DND-41 (cell line): Measurements from ENCODE around the gene SKAP1.

Source experiments
- ATAC-seq: fragments of 200-7000 bp; cut with Tn5 transposase; 3 replicates; pipeline ENCODE4 v1.9.1; 2021; ENCODE audit warnings: low read depth; ENCODE audit not compliant: insufficient read depth
- DNase-seq: peaks from one replicate; pipeline ENCODE4 v3.0.0-alpha.2; 2020
- H2AFZ ChIP-seq: 2 replicates; pipeline ENCODE4 v1.6.0; 2012; ENCODE audit warnings: low read depth, low read length
- H3K27ac ChIP-seq: 2 replicates; pipeline ENCODE4 v1.5.1; 2012; ENCODE audit warnings: low read length, inconsistent platforms
- H3K27me3 ChIP-seq: fragments of 200-600 bp; sonication (generic); 2 replicates; pipeline ENCODE4 v1.6.0; 2012; ENCODE audit warnings: low read length, mild to moderate bottlenecking, inconsistent platforms; ENCODE audit not compliant: insufficient read depth, poor library complexity
- H3K36me3 ChIP-seq: 2 replicates; pipeline ENCODE4 v1.5.1; 2012; ENCODE audit warnings: low read length, inconsistent platforms; ENCODE audit not compliant: insufficient read depth
- H3K4me1 ChIP-seq: 2 replicates; pipeline ENCODE4 v1.5.1; 2012; ENCODE audit warnings: mild to moderate bottlenecking, low read length; ENCODE audit not compliant: insufficient read depth
- H3K4me2 ChIP-seq: 2 replicates; pipeline ENCODE4 v1.6.0; 2012; ENCODE audit warnings: mild to moderate bottlenecking, moderate library complexity, low read length, inconsistent platforms; ENCODE audit not compliant: insufficient read depth
- H3K4me3 ChIP-seq, 2 experiments: fragments of 200-600 bp in 1 of 2; shearing (Covaris generic) in 1 of 2; 2 replicates each; pipeline ENCODE4 v1.5.1; 2012 to 2016; ENCODE audit warnings: inconsistent platforms in 2 of 2, low read length in 2 of 2, mild to moderate bottlenecking in 2 of 2, low read depth in 1 of 2, moderate library complexity in 1 of 2
- H3K79me2 ChIP-seq: 2 replicates; pipeline ENCODE4 v1.6.0; 2012; ENCODE audit warnings: low read length, inconsistent platforms; ENCODE audit not compliant: insufficient read depth
- H3K9ac ChIP-seq: 2 replicates; pipeline ENCODE4 v1.6.0; 2012; ENCODE audit warnings: low read depth, mild to moderate bottlenecking, inconsistent platforms, low read length, moderate library complexity
- H3K9me3 ChIP-seq: 2 replicates; pipeline ENCODE4 v1.5.1; 2012; ENCODE audit warnings: low read length, moderate library complexity, mild to moderate bottlenecking, inconsistent platforms; ENCODE audit not compliant: insufficient read depth, severe bottlenecking
- H4K20me1 ChIP-seq: 2 replicates; pipeline ENCODE4 v1.6.0; 2012; ENCODE audit warnings: low read length; ENCODE audit not compliant: insufficient read depth
- EZH2 ChIP-seq: IDR thresholded peaks from 3 replicates; pipeline ENCODE4 v1.6.1; 2012; ENCODE audit warnings: borderline replicate concordance, low read depth, mild to moderate bottlenecking, moderate library complexity, low read length, inconsistent platforms; ENCODE audit not compliant: severe bottlenecking
- TF ChIP-seq, protein P1 (sequence below): IDR thresholded peaks from 2 replicates; pipeline ENCODE4 v1.5.1; 2012; ENCODE audit warnings: borderline replicate concordance, low read length, moderate library complexity, mild to moderate bottlenecking; ENCODE audit not compliant: poor library complexity, severe bottlenecking; ENCODE audit errors: extremely low read depth

The SKAP1 gene

DNA sequence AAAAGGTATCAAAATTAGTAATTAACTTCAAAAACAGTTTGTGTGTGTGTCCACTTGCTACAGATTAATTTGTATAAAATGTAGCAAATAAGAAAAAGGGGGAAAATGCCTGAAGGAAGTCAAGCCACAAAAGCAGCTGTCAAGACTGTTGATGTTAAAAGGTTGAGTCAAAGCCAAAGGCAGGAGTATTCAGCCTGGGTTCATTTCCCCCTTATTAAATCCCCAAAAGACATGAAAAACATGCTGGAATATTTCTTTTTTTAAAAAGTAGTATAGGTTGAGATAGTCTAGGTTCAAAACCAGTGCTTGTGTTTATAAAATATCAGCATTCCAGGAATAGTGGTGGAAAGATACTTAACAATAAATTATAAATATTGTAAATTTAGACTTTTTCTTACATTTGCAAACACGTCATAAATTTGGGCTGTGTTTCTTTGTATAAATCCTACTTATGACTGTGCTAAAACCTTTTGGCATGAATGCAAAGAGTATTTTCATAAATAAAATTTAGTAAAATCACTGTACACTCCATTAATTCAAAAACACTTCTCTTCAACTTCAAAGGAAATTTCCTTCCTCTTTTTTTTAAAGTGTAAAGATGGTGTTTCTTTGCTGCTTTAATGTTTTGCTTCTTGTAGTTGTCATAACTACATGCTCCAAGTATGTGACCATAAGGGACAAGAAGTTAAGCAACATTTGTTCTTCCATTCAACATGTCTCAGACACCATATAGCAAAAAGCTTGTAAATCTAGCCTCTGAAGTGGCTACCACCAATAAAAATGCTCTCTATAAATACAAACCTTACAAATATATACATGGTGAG, 72.0 kb downstream of the SKAP1 start:
- Histone ChIP-seq H3K27ac (no peak overlapping the region), H3K9me3 (no peaks in the 10 kb centered on the region), H3K9ac (no peak overlapping the region), H3K79me2 (no peaks in the 10 kb centered on the region), H3K4me3 (no peak overlapping the region), H3K4me1 (no peaks in the 10 kb centered on the region), H3K36me3 (no peaks in the 10 kb centered on the region), H2AFZ (no peak overlapping the region), H3K27me3 (peaks cover 21% of the 10 kb centered on the region), H3K4me2 (no peak overlapping the region), H4K20me1 (no peaks in the 10 kb centered on the region)
- no peak for TF ChIP-seq EZH2
- TF ChIP-seq, protein P1, sequence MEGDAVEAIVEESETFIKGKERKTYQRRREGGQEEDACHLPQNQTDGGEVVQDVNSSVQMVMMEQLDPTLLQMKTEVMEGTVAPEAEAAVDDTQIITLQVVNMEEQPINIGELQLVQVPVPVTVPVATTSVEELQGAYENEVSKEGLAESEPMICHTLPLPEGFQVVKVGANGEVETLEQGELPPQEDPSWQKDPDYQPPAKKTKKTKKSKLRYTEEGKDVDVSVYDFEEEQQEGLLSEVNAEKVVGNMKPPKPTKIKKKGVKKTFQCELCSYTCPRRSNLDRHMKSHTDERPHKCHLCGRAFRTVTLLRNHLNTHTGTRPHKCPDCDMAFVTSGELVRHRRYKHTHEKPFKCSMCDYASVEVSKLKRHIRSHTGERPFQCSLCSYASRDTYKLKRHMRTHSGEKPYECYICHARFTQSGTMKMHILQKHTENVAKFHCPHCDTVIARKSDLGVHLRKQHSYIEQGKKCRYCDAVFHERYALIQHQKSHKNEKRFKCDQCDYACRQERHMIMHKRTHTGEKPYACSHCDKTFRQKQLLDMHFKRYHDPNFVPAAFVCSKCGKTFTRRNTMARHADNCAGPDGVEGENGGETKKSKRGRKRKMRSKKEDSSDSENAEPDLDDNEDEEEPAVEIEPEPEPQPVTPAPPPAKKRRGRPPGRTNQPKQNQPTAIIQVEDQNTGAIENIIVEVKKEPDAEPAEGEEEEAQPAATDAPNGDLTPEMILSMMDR, result no peak
- ATAC-seq (no peak), DNase-seq (no peak)

DNA sequence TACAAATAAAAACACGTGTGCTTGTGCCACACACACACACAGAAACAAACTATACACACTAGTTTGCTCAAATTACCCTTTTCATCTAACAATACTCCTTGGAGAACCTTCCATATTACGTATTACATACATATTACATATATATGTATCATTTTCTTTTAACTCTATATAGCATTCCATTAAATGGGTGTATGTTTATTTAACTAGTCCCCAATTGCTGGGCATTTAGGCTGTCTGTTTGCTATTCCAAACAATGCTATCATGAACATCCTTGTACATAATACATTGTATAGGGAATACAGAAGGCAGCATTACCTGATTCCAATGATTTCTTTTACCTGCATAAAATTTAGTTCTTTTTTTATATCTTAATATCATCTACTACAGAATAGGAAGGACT, 73.1 kb downstream of the SKAP1 start:
- Histone ChIP-seq H3K27ac (no peak overlapping the region), H3K36me3 (no peaks in the 10 kb centered on the region), H4K20me1 (no peaks in the 10 kb centered on the region), H2AFZ (no peak overlapping the region), H3K4me3 (no peak overlapping the region), H3K79me2 (no peaks in the 10 kb centered on the region), H3K9ac (no peak overlapping the region), H3K9me3 (no peaks in the 10 kb centered on the region), H3K27me3 (peaks cover 23% of the 10 kb centered on the region), H3K4me1 (no peaks in the 10 kb centered on the region), H3K4me2 (no peak overlapping the region)
- DNase-seq (no peak), ATAC-seq (no peak)
- TF ChIP-seq EZH2, result no peak
- TF ChIP-seq, protein P1, result no peak

DNA sequence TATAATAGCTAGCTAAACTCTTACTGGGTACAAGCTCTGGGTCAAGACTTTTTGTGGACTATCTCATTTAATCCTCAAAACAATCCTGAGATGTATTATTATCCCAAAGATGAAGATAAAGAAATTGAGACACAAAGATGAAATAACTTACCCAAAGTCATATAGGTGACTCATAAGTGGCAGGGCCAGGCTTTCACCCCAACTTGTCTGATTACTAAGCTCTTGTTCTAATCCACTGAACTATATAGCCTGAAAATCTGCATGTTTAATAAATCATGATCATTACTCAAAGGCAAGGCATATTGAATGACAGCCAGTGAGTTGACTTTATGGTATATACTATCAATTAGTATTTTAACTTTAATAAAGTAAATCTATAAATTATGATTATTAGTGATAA, 77.4 kb downstream of the SKAP1 start:
- Histone ChIP-seq H4K20me1 (no peaks in the 10 kb centered on the region), H3K79me2 (no peaks in the 10 kb centered on the region), H3K9ac (no peak overlapping the region), H3K4me3 (no peak overlapping the region), H3K27ac (no peak overlapping the region), H3K9me3 (no peaks in the 10 kb centered on the region), H3K4me1 (no peaks in the 10 kb centered on the region), H3K27me3 (peaks cover 27% of the 10 kb centered on the region), H3K4me2 (no peak overlapping the region), H3K36me3 (no peaks in the 10 kb centered on the region), H2AFZ (no peak overlapping the region)
- ATAC-seq, result no peak
- TF ChIP-seq, protein P1, result no peak
- no peak for TF ChIP-seq EZH2
- DNase-seq, result no peak
